ENCODE measurements around the gene AFAP1L2.

DNA sequence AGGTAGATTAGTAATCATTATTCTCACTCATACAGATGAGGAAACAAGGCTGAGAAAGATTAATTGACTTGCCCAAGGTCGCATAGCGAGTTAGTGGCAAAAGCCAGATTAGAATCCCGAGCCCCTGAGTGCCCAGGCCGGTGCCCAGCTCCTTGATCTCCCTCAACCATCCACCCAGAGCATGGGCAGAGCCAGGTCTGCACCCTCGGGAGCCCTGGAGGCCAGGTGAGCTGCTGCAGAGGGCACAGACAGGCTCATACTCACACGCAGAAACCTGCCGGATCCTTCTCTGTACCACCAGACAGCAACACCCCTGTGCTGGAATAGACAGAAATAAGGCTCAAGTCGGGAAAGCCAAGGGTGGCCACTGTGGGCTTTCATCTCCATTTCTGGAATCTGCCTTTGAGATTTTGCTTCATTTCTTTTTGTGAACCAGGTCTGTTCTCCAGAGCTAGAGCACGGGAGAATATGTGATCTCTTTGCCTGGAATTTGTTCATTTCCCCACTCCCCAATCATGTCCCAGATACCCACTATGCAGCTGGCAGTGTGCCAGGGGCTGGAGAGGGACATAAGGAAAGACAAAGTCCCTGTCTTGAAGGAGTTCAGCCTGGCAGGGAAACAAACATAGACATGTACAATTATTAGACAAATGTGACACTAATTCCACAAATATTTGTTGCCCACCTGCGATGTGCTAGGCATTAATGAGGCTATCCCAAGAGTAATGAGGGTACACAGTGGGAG lies 5.5 kb downstream of the AFAP1L2 start:
- TF ChIP-seq, protein P1, sequence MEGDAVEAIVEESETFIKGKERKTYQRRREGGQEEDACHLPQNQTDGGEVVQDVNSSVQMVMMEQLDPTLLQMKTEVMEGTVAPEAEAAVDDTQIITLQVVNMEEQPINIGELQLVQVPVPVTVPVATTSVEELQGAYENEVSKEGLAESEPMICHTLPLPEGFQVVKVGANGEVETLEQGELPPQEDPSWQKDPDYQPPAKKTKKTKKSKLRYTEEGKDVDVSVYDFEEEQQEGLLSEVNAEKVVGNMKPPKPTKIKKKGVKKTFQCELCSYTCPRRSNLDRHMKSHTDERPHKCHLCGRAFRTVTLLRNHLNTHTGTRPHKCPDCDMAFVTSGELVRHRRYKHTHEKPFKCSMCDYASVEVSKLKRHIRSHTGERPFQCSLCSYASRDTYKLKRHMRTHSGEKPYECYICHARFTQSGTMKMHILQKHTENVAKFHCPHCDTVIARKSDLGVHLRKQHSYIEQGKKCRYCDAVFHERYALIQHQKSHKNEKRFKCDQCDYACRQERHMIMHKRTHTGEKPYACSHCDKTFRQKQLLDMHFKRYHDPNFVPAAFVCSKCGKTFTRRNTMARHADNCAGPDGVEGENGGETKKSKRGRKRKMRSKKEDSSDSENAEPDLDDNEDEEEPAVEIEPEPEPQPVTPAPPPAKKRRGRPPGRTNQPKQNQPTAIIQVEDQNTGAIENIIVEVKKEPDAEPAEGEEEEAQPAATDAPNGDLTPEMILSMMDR (IDR thresholded peaks at IDR 0.05): no peak
- no peak for TF ChIP-seq POLR2A (IDR thresholded peaks at IDR 0.05)

Data from vagina (tissue), 2 donors.